GM12872 (cell line): ENCODE data around the gene TERB1.

Experiments
- CTCF ChIP-seq: IDR thresholded peaks from 3 replicates; pipeline ENCODE4 v1.5.1; 2011; ENCODE audit warnings: low read depth, mild to moderate bottlenecking, low read length, moderate library complexity; ENCODE audit not compliant: insufficient read depth

TERB1 gene

GRCh38 chr16:66746682-66747081, 54.7 kb downstream of the TERB1 start:
- TF ChIP-seq CTCF: no peak

- TF ChIP-seq CTCF: no peak
These were observed 55.3 kb downstream of the TERB1 start for GRCh38 chr16:66746048-66746447.

DNA sequence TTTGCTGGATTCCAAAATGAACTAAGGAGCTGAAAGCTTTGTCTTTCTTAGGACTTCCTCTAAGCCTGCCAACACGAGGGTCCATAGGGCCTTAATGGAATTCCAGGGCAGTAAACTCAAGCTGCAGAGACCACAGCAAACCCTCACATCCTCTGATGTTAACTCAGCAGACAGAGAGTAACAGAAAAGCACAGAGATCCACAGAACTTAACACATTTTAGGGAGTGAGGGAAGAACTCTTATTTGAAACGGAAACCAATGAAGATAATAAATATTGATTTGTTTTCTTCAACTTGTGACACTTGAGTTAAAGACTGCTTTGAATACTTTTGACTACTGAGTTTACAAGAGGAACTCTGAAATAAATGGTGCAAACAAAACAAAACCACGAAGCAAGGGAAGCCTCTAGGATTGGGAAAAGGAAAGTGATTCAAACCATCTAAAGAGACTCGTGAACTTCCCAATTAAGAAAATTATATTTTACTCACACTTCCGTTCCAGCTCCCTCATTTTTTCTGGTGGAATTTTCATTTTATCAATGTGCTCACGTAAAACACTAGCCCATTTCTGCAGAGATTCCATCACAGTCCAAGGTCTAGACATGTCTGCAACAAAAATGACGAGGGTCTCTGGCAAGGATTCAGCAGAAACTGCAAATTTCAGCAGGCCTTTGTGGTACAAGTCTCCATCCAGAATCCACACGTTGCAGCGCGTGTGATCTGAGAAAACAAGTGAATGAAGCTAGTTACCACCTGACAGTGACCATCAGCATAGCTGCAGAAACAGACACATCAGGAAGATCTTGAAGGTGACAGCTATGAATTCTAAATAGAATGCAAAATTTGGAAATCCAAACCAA, 59.2 kb downstream of the TERB1 start:
- TF ChIP-seq CTCF: no peak

DNA sequence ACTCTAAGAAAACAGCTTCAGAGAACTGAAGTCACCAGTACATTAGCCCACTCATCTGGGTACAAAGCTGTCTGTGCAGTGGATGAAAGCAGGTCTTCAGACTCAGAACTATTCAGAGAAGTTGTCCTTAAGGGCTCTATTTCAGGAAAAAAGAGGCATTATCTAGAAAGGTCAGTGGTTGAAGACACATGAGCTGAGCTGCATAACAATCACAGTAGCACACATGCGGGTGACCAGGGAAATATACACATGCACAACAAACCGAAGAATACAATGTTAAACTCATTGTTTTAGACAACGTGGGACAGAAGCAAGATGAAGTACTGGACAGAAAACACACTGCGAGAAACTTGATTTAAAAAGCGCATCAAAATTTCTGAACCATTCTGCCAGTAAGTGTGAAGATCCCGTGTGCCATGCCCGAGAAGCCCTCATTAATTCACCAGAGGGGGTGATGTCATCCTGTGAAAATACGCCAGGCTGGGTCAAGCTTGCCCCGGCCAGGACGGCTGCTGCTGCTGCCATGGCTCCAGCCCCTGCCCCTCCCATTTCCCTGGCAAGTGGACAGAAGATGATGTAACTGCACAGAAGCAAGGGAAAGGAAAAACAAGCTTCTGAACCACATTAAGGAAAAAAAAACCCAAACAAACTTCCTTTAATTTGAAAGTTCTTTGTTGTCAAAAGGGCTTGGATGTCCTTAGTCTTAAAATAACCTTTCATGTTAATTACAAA, 60.0 kb downstream of the TERB1 start:
- no peak for TF ChIP-seq CTCF

DNA sequence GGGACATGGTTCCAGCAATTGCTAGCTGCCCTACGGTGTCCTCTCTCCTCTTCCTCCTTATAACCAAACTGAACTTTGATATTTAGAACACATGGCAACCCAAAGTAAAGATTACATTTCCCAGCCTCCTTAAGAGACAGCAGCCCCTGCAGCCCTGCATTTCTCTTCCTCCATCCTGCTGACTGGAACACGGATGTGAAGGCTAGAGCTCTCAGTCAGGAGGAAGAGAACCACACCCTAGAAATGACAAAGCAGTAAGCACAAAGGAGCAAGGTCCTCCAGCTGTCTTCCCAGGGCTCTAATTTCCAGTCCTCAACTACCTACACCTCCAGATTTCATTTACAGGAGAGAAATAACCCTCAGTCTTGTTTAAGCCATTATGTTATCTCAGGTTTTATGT, 60.9 kb downstream of the TERB1 start:
- no peak for TF ChIP-seq CTCF

DNA sequence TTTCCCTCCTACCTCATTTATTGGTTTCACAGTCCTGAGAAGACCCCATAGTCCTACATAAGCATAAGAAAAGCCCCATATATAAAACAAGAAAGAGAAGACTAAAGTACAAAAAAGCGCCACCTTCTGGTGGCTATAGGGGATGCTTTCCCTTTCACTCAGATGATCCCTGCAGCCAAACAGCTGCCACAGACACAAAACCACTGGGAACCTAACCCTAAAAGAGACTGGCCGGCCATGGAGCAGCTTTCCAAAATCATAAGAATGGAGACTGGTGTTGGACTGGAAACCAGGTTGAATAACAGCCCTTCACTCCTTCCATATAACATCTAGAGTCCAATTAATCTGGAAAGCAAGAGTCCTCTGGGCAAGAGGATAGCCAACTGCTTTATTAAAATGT, 61.4 kb downstream of the TERB1 start:
- peak; percentile 73 for TF ChIP-seq CTCF

- no peak for TF ChIP-seq CTCF
These were observed 65.5 kb downstream of the TERB1 start for GRCh38 chr16:66735891-66736290.
